HUES6 (cell line): Measurements from ENCODE around the gene FAM181A.

ENCODE experiments used
- H3K27ac ChIP-seq: 2 replicates; pipeline ENCODE4 v1.7.0; 2013; ENCODE audit warnings: low read depth, mild to moderate bottlenecking, low read length, inconsistent platforms
- H3K27me3 ChIP-seq: 2 replicates; pipeline ENCODE4 v1.6.1; 2013; ENCODE audit warnings: low read length; ENCODE audit not compliant: control insufficient read depth, insufficient read depth
- H3K36me3 ChIP-seq: 2 replicates; pipeline ENCODE4 v1.6.1; 2013; ENCODE audit warnings: low read length; ENCODE audit not compliant: control insufficient read depth, insufficient read depth
- H3K4me1 ChIP-seq: 2 replicates; pipeline ENCODE4 v1.6.1; 2013; ENCODE audit warnings: low read length; ENCODE audit not compliant: control insufficient read depth, insufficient read depth
- H3K4me3 ChIP-seq: 2 replicates; pipeline ENCODE4 v1.5.1; 2013; ENCODE audit warnings: low read depth, low read length
- H3K9ac ChIP-seq: one replicate; pipeline ENCODE4 v1.6.1; 2013; ENCODE audit warnings: mild to moderate bottlenecking, low read length
- H3K9me3 ChIP-seq: 2 replicates; pipeline ENCODE4 v1.6.1; 2013; ENCODE audit warnings: low read depth, low read length; ENCODE audit not compliant: control insufficient read depth, insufficient read depth

FAM181A gene

GRCh38 chr14:93976477-93977057 lies 49.4 kb downstream of the FAM181A start, which contains the start of gene ASB2:
Gene ASB2, minus strand, starts transcription at chr14:93976570. Its CDS starts 12,031 bp downstream, at chr14:93964539.
- no peaks in the 10 kb centered on the region for H3K4me1 ChIP-seq
- no peaks in the 10 kb centered on the region; the same call in 1 of the 2 replicates for H3K27me3 ChIP-seq
- no peak within 1 kb of the TSS for H3K9ac ChIP-seq
- H3K9me3 ChIP-seq = no peaks in the 10 kb centered on the region
- no peaks in the 10 kb centered on the region for H3K36me3 ChIP-seq
- H3K4me3 ChIP-seq = no peak within 1 kb of the TSS
- H3K27ac ChIP-seq = no peak within 1 kb of the TSS

DNA sequence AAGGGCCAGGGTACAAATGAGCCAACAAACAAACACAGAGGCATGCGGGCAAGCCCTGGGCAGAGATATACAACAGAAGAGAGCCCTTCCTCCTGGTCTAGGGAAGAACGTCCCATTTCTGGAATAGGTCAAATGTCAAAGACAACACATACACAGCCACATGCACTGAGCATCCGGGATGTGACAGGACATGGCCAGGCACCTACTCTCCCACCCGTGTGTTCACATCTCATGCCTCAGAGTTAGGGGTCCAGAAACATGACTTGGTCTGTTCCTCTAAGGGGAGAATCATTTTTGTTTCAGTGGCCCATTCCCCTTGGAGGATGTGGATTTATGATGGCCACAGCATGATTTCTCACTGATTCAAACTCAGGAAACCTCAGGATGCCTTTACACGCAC lies 50.0 kb downstream of the FAM181A start:
- Histone ChIP-seq H3K27ac (no peak overlapping the region), H3K4me3 (no peak overlapping the region), H3K27me3 (no peaks in the 10 kb centered on the region; the same call in 1 of the 2 replicates)

GRCh38 chr14:93977790-93978581 lies 50.8 kb downstream of the FAM181A start:
- Histone ChIP-seq H3K27ac (no peak overlapping the region), H3K27me3 (no peaks in the 10 kb centered on the region; the same call in 1 of the 2 replicates), H3K4me3 (no peak overlapping the region), H3K9ac (no peak overlapping the region), H3K9me3 (no peaks in the 10 kb centered on the region), H3K4me1 (no peaks in the 10 kb centered on the region), H3K36me3 (no peaks in the 10 kb centered on the region)

More for the DNA sequence above, 50.0 kb downstream of the FAM181A start:
- no peaks in the 10 kb centered on the region for H3K36me3 ChIP-seq
- no peak overlapping the region for H3K9ac ChIP-seq
- H3K4me1 ChIP-seq = no peaks in the 10 kb centered on the region
- no peaks in the 10 kb centered on the region for H3K9me3 ChIP-seq

DNA sequence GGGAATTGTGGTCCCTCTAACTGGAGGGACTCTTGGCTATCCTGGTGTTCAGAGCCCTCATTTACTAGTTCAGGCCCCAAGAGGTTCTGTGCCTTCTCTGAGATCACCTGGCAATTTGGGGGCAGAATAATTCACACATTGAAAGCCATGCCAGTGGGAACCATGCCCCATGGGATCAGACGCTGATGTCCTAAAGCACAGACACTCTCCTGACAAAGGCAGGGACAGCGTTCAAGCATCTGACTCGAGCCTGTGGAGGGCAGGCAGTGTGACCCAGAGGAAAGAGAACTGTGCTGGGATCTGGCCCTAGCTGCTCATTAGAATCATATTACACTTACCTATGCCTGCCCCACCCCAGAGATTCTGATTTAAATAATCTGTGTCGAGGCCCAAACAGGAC lies 51.6 kb downstream of the FAM181A start:
- no peak overlapping the region for H3K4me3 ChIP-seq
- no peaks in the 10 kb centered on the region; the same call in 1 of the 2 replicates for H3K27me3 ChIP-seq
- H3K36me3 ChIP-seq = no peaks in the 10 kb centered on the region
- H3K9ac ChIP-seq = no peak overlapping the region
- H3K27ac ChIP-seq = no peak overlapping the region
- H3K9me3 ChIP-seq = no peaks in the 10 kb centered on the region
- H3K4me1 ChIP-seq = peaks cover under 1% of the 10 kb centered on the region; the same call in 1 of the 2 replicates
